ENCODE results near the gene ROBO2. TPM values are rescaled to one million over a fixed set of nuclear protein-coding genes. Genes with fewer than 3 reads are reported as not detected.

The ROBO2 gene
- not detected for polyA plus RNA-seq (ENCODE audit: low read depth in 6 of 6)

GRCh38 chr3:77039606-77040171 is at the start of gene ROBO2:
Gene ROBO2, plus strand, starts transcription at chr3:77040099. Its CDS starts 687 bp downstream, at chr3:77040786.
- no peak for ATAC-seq (ENCODE audit: low read depth in 2 of 2)
- peak within 1 kb of the TSS in 1 of 6 donors; percentile 47 for H3K27ac Mint-ChIP-seq
- peak within 1 kb of the TSS in 1 of 8 donors; percentile 2 for H3K4me3 Mint-ChIP-seq
- H3K27me3 Mint-ChIP-seq: peaks cover 16 to 39% (median 35%) of the 10 kb centered on the region in 3 donors
- peaks cover 0 to 6% (median 5%) of the 10 kb centered on the region in 3 donors for H3K4me1 Mint-ChIP-seq
- peaks cover 0 to 9% (median 5%) of the 10 kb centered on the region in 7 donors for H3K9me3 Mint-ChIP-seq
- DNase-seq: no peak
- H3K36me3 Mint-ChIP-seq: peaks cover 0 to 5% of the 10 kb centered on the region in 2 donors

GRCh38 chr3:76990606-76991005 is 49.3 kb upstream of the ROBO2 start:
- Mint-ChIP-seq H3K4me1 (no peaks in the 10 kb centered on the region), H3K27ac (no peak overlapping the region), H3K9me3 (peaks cover 0 to 6% (median 0%) of the 10 kb centered on the region in 7 donors), H3K27me3 (no peaks in the 10 kb centered on the region), H3K4me3 (no peak overlapping the region), H3K36me3 (no peaks in the 10 kb centered on the region)
- no peak for ATAC-seq (ENCODE audit: low read depth in 2 of 2)
- no peak for DNase-seq

- H3K4me3 Mint-ChIP-seq: no peak overlapping the region
- no peaks in the 10 kb centered on the region for H3K36me3 Mint-ChIP-seq
- H3K27me3 Mint-ChIP-seq: no peaks in the 10 kb centered on the region
- H3K4me1 Mint-ChIP-seq: no peaks in the 10 kb centered on the region
- no peak overlapping the region for H3K27ac Mint-ChIP-seq
- peaks cover 0 to 6% (median 0%) of the 10 kb centered on the region in 7 donors for H3K9me3 Mint-ChIP-seq
- DNase-seq: no peak
- ATAC-seq (ENCODE audit: low read depth in 2 of 2): no peak
These were observed 48.7 kb upstream of the ROBO2 start for GRCh38 chr3:76991165-76991564.

GRCh38 chr3:76997733-76998132 is 42.2 kb upstream of the ROBO2 start:
- Mint-ChIP-seq H3K4me3 (no peak overlapping the region), H3K27me3 (no peaks in the 10 kb centered on the region), H3K27ac (no peak overlapping the region), H3K9me3 (peaks cover 0 to 6% (median 0%) of the 10 kb centered on the region in 7 donors), H3K36me3 (no peaks in the 10 kb centered on the region), H3K4me1 (no peaks in the 10 kb centered on the region)
- no peak for ATAC-seq (ENCODE audit: low read depth in 2 of 2)
- DNase-seq: no peak

GRCh38 chr3:76998555-76998954 is 41.3 kb upstream of the ROBO2 start:
- no peak overlapping the region for H3K4me3 Mint-ChIP-seq

GRCh38 chr3:77001062-77001701 is 38.7 kb upstream of the ROBO2 start:
- ATAC-seq (ENCODE audit: low read depth in 2 of 2) (no peak), DNase-seq (no peak)
- no peaks in the 10 kb centered on the region for H3K36me3 Mint-ChIP-seq
- H3K9me3 Mint-ChIP-seq: peaks cover 0 to 6% (median 0%) of the 10 kb centered on the region in 7 donors
- no peaks in the 10 kb centered on the region for H3K4me1 Mint-ChIP-seq
- no peak overlapping the region for H3K4me3 Mint-ChIP-seq
- H3K27me3 Mint-ChIP-seq: no peaks in the 10 kb centered on the region
- H3K27ac Mint-ChIP-seq: no peak overlapping the region

More at GRCh38 chr3:76998555-76998954, 41.3 kb upstream of the ROBO2 start:
- Mint-ChIP-seq H3K27me3 (no peaks in the 10 kb centered on the region), H3K27ac (no peak overlapping the region), H3K36me3 (no peaks in the 10 kb centered on the region), H3K9me3 (peaks cover 0 to 6% (median 0%) of the 10 kb centered on the region in 7 donors), H3K4me1 (no peaks in the 10 kb centered on the region)
- ATAC-seq (ENCODE audit: low read depth in 2 of 2) (no peak), DNase-seq (no peak)

- no peak overlapping the region for H3K27ac Mint-ChIP-seq
- no peaks in the 10 kb centered on the region for H3K27me3 Mint-ChIP-seq
- ATAC-seq (ENCODE audit: low read depth in 2 of 2) (no peak), DNase-seq (no peak)
- peaks cover 0 to 15% (median 2%) of the 10 kb centered on the region in 7 donors for H3K9me3 Mint-ChIP-seq
- H3K36me3 Mint-ChIP-seq: no peaks in the 10 kb centered on the region
- H3K4me3 Mint-ChIP-seq: no peak overlapping the region
- H3K4me1 Mint-ChIP-seq: no peaks in the 10 kb centered on the region
These were observed 25.7 kb upstream of the ROBO2 start for GRCh38 chr3:77014226-77014625.

GRCh38 chr3:77025471-77025870 is 14.4 kb upstream of the ROBO2 start:
- H3K36me3 Mint-ChIP-seq: no peaks in the 10 kb centered on the region
- no peaks in the 10 kb centered on the region for H3K4me1 Mint-ChIP-seq
- DNase-seq (no peak), ATAC-seq (ENCODE audit: low read depth in 2 of 2) (no peak)
- peaks cover 2 to 5% (median 4%) of the 10 kb centered on the region in 7 donors for H3K9me3 Mint-ChIP-seq
- no peak overlapping the region for H3K4me3 Mint-ChIP-seq
- no peaks in the 10 kb centered on the region for H3K27me3 Mint-ChIP-seq
- H3K27ac Mint-ChIP-seq: no peak overlapping the region

GRCh38 chr3:77026904-77027634 is 12.8 kb upstream of the ROBO2 start:
- Mint-ChIP-seq H3K27ac (no peak overlapping the region), H3K27me3 (no peaks in the 10 kb centered on the region), H3K4me1 (no peaks in the 10 kb centered on the region), H3K36me3 (no peaks in the 10 kb centered on the region), H3K9me3 (peaks cover 2 to 5% (median 4%) of the 10 kb centered on the region in 7 donors), H3K4me3 (no peak overlapping the region)
- DNase-seq (no peak), ATAC-seq (ENCODE audit: low read depth in 2 of 2) (no peak)

- ATAC-seq (ENCODE audit: low read depth in 2 of 2) (no peak), DNase-seq (no peak)
- Mint-ChIP-seq H3K9me3 (peaks cover 0 to 5% (median 2%) of the 10 kb centered on the region in 7 donors), H3K4me1 (no peaks in the 10 kb centered on the region), H3K36me3 (no peaks in the 10 kb centered on the region), H3K27me3 (no peaks in the 10 kb centered on the region), H3K4me3 (no peak overlapping the region), H3K27ac (no peak overlapping the region)
These were observed 11.9 kb upstream of the ROBO2 start for GRCh38 chr3:77028005-77028404.

GRCh38 chr3:77038468-77038929 is 1.4 kb upstream of the ROBO2 start:
- H3K4me3 Mint-ChIP-seq: no peak overlapping the region
- peaks cover 16 to 39% (median 35%) of the 10 kb centered on the region in 3 donors for H3K27me3 Mint-ChIP-seq

GRCh38 chr3:77038930-77039605 is 831 bp upstream of the ROBO2 start:
- no peak for ATAC-seq (ENCODE audit: low read depth in 2 of 2)
- Mint-ChIP-seq H3K36me3 (peaks cover 0 to 5% of the 10 kb centered on the region in 2 donors), H3K4me1 (peaks cover 0 to 6% (median 5%) of the 10 kb centered on the region in 3 donors), H3K27me3 (peaks cover 16 to 39% (median 35%) of the 10 kb centered on the region in 3 donors), H3K9me3 (peaks cover 0 to 9% (median 5%) of the 10 kb centered on the region in 7 donors), H3K4me3 (no peak overlapping the region), H3K27ac (peak overlapping the region in 1 of 6 donors; percentile 47)
- DNase-seq: no peak

More at GRCh38 chr3:77038468-77038929, 1.4 kb upstream of the ROBO2 start:
- Mint-ChIP-seq H3K9me3 (peaks cover 0 to 9% (median 5%) of the 10 kb centered on the region in 7 donors), H3K4me1 (peaks cover 0 to 6% (median 5%) of the 10 kb centered on the region in 3 donors), H3K27ac (peak overlapping the region in 1 of 6 donors; percentile 47), H3K36me3 (peaks cover 0 to 5% of the 10 kb centered on the region in 2 donors)
- DNase-seq (no peak), ATAC-seq (ENCODE audit: low read depth in 2 of 2) (no peak)

- peaks cover 0 to 5% of the 10 kb centered on the region in 2 donors for H3K36me3 Mint-ChIP-seq
- peaks cover 16 to 39% (median 35%) of the 10 kb centered on the region in 3 donors for H3K27me3 Mint-ChIP-seq
- H3K4me1 Mint-ChIP-seq: peaks cover 0 to 6% (median 5%) of the 10 kb centered on the region in 3 donors
- no peak overlapping the region for H3K27ac Mint-ChIP-seq
- DNase-seq (no peak), ATAC-seq (ENCODE audit: low read depth in 2 of 2) (no peak)
- H3K4me3 Mint-ChIP-seq: peak overlapping the region in 1 of 8 donors; percentile 2
- peaks cover 0 to 9% (median 5%) of the 10 kb centered on the region in 7 donors for H3K9me3 Mint-ChIP-seq
These were observed 317 bp downstream of the ROBO2 start for GRCh38 chr3:77040216-77040615.
